Measurements from ENCODE around the gene LRRC73.

DNA sequence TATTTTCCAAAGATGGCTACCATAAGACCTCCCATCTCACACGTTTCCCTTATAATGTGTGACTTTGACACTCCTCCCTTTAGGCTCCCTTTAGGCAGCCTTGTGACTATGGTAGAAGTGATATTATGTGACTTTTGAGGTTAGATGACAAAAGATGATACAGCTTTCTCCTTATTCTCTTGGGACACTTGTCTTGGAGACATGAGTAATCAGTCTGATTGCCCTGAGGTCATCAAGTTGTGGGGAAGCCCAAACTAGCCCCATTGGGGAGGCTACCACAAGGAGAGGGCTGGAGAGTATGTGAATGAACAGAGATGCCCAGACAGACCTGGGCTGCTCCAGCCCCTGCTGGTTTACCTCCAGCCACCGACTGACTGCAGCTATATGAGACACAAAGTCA is 44.2 kb downstream of the LRRC73 start:
- TF ChIP-seq POLR2A (IDR thresholded peaks at IDR 0.05): no peak
- TF ChIP-seq, protein P1, sequence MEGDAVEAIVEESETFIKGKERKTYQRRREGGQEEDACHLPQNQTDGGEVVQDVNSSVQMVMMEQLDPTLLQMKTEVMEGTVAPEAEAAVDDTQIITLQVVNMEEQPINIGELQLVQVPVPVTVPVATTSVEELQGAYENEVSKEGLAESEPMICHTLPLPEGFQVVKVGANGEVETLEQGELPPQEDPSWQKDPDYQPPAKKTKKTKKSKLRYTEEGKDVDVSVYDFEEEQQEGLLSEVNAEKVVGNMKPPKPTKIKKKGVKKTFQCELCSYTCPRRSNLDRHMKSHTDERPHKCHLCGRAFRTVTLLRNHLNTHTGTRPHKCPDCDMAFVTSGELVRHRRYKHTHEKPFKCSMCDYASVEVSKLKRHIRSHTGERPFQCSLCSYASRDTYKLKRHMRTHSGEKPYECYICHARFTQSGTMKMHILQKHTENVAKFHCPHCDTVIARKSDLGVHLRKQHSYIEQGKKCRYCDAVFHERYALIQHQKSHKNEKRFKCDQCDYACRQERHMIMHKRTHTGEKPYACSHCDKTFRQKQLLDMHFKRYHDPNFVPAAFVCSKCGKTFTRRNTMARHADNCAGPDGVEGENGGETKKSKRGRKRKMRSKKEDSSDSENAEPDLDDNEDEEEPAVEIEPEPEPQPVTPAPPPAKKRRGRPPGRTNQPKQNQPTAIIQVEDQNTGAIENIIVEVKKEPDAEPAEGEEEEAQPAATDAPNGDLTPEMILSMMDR (IDR thresholded peaks at IDR 0.05): no peak

All from uterus (tissue), 2 donors.